PC-3 (cell line): ENCODE measurements around the gene SAFB. TPM values are rescaled to one million over a fixed set of nuclear protein-coding genes. Genes with fewer than 3 reads are reported as not detected.

ENCODE experiments used
- ATAC-seq: fragments of 200-7000 bp; cut with Tn5 transposase; 2 replicates; pipeline ENCODE4 v1.9.1; 2020; ENCODE audit warnings: mild to moderate bottlenecking, moderate library complexity
- BruUV-seq: library from RNA; stranded (reverse); fragments of 400-500 nt; replicated peaks from 2 replicates; lab custom pipeline; 2021; lab: Mats Ljungman, UMichigan
- CTCF ChIA-PET: fragments of 300-600 bp; sonication (Branson Sonifier 250); formaldehyde crosslinking; loops from one replicate; lab custom pipeline; 2022; ENCODE audit warnings: antibody characterized with exemption; lab: Charles Lee
- POLR2A ChIA-PET: fragments of 300-600 bp; sonication (Branson Sonifier 250); formaldehyde crosslinking; loops from one replicate; lab custom pipeline; 2022; ENCODE audit warnings: antibody characterized with exemption; ENCODE audit not compliant: unreplicated experiment; lab: Charles Lee
- DNase-seq: peaks from one replicate; pipeline ENCODE4 v3.0.0-alpha.2; 2015
- H2AFZ ChIP-seq: fragments of 300-600 bp; sonication (generic); 2 replicates; pipeline ENCODE4 v1.6.0; 2016; ENCODE audit warnings: antibody characterized with exemption, low read length
- H3F3A ChIP-seq: fragments of 300-600 bp; sonication (generic); one replicate; pipeline ENCODE4 v1.6.0; 2017; ENCODE audit warnings: antibody characterized with exemption, low read length, control low read depth, mild to moderate bottlenecking; ENCODE audit not compliant: unreplicated experiment
- H3K27ac ChIP-seq: fragments of 300-600 bp; sonication (generic); 2 replicates; pipeline ENCODE4 v1.5.1; 2016; ENCODE audit warnings: mild to moderate bottlenecking, low read length
- H3K27me3 ChIP-seq: fragments of 300-600 bp; sonication (generic); 2 replicates; pipeline ENCODE4 v1.6.1; 2016; ENCODE audit warnings: low read length, mixed read lengths
- H3K36me3 ChIP-seq: fragments of 300-600 bp; sonication (generic); 2 replicates; pipeline ENCODE4 v1.6.1; 2016; ENCODE audit warnings: low read depth, mixed run types, low read length, mixed read lengths
- H3K4me1 ChIP-seq: fragments of 300-600 bp; sonication (generic); 2 replicates; pipeline ENCODE4 v1.5.1; 2016; ENCODE audit warnings: low read length; ENCODE audit not compliant: insufficient read depth
- H3K4me2 ChIP-seq: fragments of 300-600 bp; sonication (generic); 2 replicates; pipeline ENCODE4 v1.6.0; 2016; ENCODE audit warnings: low read length
- H3K4me3 ChIP-seq: fragments of 300-600 bp; sonication (generic); 2 replicates; pipeline ENCODE4 v1.5.1; 2016; ENCODE audit warnings: mild to moderate bottlenecking, low read length, mixed read lengths
- H3K79me2 ChIP-seq: fragments of 300-600 bp; sonication (generic); 2 replicates; pipeline ENCODE4 v1.6.1; 2017; ENCODE audit warnings: low read length, mixed read lengths
- H3K9ac ChIP-seq: fragments of 300-600 bp; sonication (generic); 2 replicates; pipeline ENCODE4 v1.6.0; 2016; ENCODE audit warnings: mild to moderate bottlenecking, low read length
- H3K9me2 ChIP-seq: fragments of 300-600 bp; sonication (generic); replicated peaks from 2 replicates; pipeline ENCODE4 v1.6.1; 2016; ENCODE audit warnings: mixed run types, low read length, mixed read lengths
- H3K9me3 ChIP-seq: fragments of 300-600 bp; sonication (generic); 2 replicates; pipeline ENCODE4 v1.6.1; 2016; ENCODE audit warnings: low read length, mixed read lengths
- H4K20me1 ChIP-seq: fragments of 300-600 bp; sonication (generic); 2 replicates; pipeline ENCODE4 v1.6.1; 2016; ENCODE audit warnings: low read length, mixed read lengths
- EZH2 ChIP-seq: fragments of 300-600 bp; sonication (generic); IDR thresholded peaks from one replicate; pipeline ENCODE4 v1.6.1; 2017; ENCODE audit warnings: antibody characterized with exemption, mild to moderate bottlenecking, low read length; ENCODE audit not compliant: unreplicated experiment
- EZH2phosphoT487 ChIP-seq: fragments of 300-600 bp; sonication (generic); IDR thresholded peaks from 2 replicates; pipeline ENCODE4 v1.6.1; 2018; ENCODE audit warnings: mild to moderate bottlenecking, antibody characterized with exemption, low read length, borderline replicate concordance
- intact Hi-C: fragments of 100-400 bp; cut with micrococcal nuclease; formaldehyde crosslinking; loops from 2 replicates; pipeline ENCODE4 v1.9.0; 2023
- total RNA-seq: library from RNA; depleted of rRNA; stranded (reverse); fragments of >200 nt; gene quantifications from 2 replicates; pipeline ENCODE4 v1.2.3, GENCODE V29; 2014
- TF ChIP-seq, protein P1 (sequence below): fragments of 300-600 bp; sonication (generic); conservative IDR thresholded peaks from 2 replicates; pipeline ENCODE4 v1.5.1; 2017; ENCODE audit warnings: antibody characterized with exemption, low read depth, mild to moderate bottlenecking, low read length

The SAFB gene
- total RNA-seq, 1 experiment from 2014 or later, result 94.9 TPM

DNA sequence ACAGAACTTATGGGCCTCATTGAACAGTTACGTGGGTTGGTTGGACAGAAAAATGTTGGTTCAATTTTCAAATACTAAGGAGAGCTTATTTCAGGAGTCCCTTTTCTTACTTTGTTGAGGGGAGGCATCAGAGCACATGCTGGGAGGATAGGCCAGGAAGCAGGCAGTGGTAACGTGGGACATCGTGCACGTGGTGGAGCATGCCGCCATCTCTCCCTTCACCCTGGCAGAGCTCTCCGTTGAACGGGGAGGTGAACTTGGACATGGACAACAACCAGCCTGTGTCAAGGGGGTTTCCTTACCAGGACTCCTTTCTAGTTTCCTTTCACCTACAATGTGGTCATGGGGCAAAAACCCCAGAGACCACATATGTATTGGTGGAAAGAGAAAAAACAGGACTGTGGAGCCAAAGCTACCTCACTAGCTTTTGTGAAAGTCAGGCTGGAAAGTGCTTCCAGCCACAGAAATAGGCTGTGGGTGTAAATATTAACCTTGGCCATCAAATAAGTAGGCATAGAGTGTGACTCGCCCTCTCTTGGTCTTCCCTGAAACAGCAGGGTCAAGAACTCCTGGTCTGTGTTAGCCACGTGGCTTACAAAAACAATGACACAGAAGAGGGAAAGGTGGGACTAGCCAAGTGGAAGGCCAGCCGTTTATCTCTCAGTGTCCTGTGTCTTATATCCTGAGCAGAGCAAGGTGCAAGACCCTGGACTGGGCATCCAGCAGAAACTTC is 43.1 kb downstream of the SAFB start:
- H3K4me3 ChIP-seq, result no peak overlapping the region
- no peaks in the 10 kb centered on the region for H3K4me1 ChIP-seq
- DNase-seq (peak; percentile 58), ATAC-seq (peak; percentile 76)
- no peaks in the 10 kb centered on the region for H3K79me2 ChIP-seq
- intact Hi-C loops, result no loop called here
- H3K9me3 ChIP-seq, result no peaks in the 10 kb centered on the region
- H3K4me2 ChIP-seq, result no peak overlapping the region
- BruUV-seq, result no TSS peak
- no peaks in the 10 kb centered on the region for H3F3A ChIP-seq
- no peak overlapping the region for H3K27ac ChIP-seq
- TF ChIP-seq EZH2phosphoT487 (no peak), EZH2 (no peak)
- TF ChIP-seq, protein P1, sequence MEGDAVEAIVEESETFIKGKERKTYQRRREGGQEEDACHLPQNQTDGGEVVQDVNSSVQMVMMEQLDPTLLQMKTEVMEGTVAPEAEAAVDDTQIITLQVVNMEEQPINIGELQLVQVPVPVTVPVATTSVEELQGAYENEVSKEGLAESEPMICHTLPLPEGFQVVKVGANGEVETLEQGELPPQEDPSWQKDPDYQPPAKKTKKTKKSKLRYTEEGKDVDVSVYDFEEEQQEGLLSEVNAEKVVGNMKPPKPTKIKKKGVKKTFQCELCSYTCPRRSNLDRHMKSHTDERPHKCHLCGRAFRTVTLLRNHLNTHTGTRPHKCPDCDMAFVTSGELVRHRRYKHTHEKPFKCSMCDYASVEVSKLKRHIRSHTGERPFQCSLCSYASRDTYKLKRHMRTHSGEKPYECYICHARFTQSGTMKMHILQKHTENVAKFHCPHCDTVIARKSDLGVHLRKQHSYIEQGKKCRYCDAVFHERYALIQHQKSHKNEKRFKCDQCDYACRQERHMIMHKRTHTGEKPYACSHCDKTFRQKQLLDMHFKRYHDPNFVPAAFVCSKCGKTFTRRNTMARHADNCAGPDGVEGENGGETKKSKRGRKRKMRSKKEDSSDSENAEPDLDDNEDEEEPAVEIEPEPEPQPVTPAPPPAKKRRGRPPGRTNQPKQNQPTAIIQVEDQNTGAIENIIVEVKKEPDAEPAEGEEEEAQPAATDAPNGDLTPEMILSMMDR, result peak; percentile 42; the same call in 1 of the 2 replicates
- CTCF ChIA-PET, result interaction anchor here (0.8 kb wide), 1 partner anchor 21 kb away, joined by 3 read pairs; no protein-coding TSS in a partner anchor
- POLR2A ChIA-PET, result no interaction called here
- H3K9ac ChIP-seq, result no peak overlapping the region
- H3K36me3 ChIP-seq, result peaks cover 73% of the 10 kb centered on the region
- H4K20me1 ChIP-seq, result 0 out of 2 replicates have a peak, but pooled peaks cover 10% of the 10 kb centered on the region
- H3K9me2 ChIP-seq, result no peaks in the 10 kb centered on the region
- no peak overlapping the region for H2AFZ ChIP-seq
- H3K27me3 ChIP-seq, result no peaks in the 10 kb centered on the region

DNA sequence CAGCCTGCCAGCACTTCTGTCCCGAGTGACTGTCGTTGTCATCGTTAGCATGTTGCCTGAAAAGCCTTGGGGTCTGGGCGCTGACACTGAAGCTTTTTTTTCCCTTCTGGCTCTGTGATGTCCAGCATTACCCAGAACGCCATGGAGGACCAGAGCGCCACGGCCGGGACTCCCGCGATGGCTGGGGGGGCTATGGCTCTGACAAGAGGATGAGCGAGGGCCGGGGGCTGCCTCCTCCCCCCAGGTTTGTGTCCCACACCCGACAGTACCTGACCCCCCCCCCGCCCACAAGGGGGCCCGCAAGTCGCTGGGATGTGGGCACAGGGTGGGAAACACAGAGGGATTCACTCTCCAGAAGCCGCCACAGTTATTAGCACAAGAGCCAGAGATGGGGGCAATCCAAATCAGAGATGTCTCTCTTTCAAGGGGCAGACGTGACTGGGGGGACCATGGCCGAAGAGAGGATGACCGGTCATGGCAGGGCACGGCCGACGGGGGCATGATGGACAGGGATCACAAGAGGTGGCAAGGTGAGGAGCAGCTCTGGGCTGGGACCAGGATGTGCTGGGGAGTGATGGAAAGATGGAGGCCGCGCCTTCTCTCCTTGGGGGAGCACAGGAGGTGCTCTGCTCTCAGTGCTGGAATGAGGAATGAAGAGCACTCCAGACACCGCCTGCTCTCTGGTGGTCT is 44.2 kb downstream of the SAFB start:
- Histone ChIP-seq H3F3A (no peaks in the 10 kb centered on the region), H3K4me1 (no peaks in the 10 kb centered on the region), H3K9me3 (no peaks in the 10 kb centered on the region), H4K20me1 (0 out of 2 replicates have a peak, but pooled peaks cover 10% of the 10 kb centered on the region), H3K9ac (no peak overlapping the region), H3K36me3 (peaks cover 66% of the 10 kb centered on the region), H3K79me2 (no peaks in the 10 kb centered on the region), H2AFZ (no peak overlapping the region), H3K4me2 (no peak overlapping the region), H3K27ac (no peak overlapping the region), H3K9me2 (no peaks in the 10 kb centered on the region), H3K27me3 (no peaks in the 10 kb centered on the region), H3K4me3 (no peak overlapping the region)
- no peak for ATAC-seq
- no TSS peak for BruUV-seq
- intact Hi-C loops, result no loop called here
- CTCF ChIA-PET, result no interaction called here
- no peak for DNase-seq
- TF ChIP-seq EZH2 (no peak), EZH2phosphoT487 (no peak)
- TF ChIP-seq, protein P1, result no peak
- POLR2A ChIA-PET, result no interaction called here
